SH-SY5Y (cell line): ENCODE measurements around the gene UNC93B1.

Experiments
- GATA2 ChIP-seq: IDR thresholded peaks from 2 replicates; pipeline ENCODE4 v1.6.1; 2011; ENCODE audit warnings: mild to moderate bottlenecking, low read depth, low read length
- GATA3 ChIP-seq: IDR thresholded peaks from 2 replicates; pipeline ENCODE4 v1.6.1; 2011; ENCODE audit warnings: low read depth, mild to moderate bottlenecking, low read length, moderate library complexity

The UNC93B1 gene

DNA sequence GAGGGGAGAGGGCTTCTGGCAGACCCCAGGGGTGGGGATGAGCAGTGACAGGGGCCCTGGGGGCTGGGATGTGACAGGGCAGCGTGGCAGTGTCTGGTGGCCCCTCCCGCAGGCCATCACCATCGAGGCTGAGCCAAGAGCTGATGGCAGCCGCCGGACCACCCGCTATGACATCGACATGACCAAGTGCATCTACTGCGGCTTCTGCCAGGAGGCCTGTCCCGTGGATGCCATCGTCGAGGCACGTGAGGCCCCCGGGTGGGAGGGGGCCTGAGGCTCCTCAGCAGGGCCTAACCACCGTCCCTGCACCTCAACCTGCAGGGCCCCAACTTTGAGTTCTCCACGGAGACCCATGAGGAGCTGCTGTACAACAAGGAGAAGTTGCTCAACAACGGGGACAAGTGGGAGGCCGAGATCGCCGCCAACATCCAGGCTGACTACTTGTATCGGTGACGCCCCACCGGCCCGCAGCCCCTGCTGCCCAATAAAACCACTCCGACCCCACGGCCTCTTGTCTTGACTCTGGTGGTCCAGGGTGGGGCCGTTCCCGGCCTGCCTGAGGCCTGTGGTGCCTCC lies 32.3 kb upstream of the UNC93B1 start:
- TF ChIP-seq GATA3 (no peak), GATA2 (no peak)

DNA sequence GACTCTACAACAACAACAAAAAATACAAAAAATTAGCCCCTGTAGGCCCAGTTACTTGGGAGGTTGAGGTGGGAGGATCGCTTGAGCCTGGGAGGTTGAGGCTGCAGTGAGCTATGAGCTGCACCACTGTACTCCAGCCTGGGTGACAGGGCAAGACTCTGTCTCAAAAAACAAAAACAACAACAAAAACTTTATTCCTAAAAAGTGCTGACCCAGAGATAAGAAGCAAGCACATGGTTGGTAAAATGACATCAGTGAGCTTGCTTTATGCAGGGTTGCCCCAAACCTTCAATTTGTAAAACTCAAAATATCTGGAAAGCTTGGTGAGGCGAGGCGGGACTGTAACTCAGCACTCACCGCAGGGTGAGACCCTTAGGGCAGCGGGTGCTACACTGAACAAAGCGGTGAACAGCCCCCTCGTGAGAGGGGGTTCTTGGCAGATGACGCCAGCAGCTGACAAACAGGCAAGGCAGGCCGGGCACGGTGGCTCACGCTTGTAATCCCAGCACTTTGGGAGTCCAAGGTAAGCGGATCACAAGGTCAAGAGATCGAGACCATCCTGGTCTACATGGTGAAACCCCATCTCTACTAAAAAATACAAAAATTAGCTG lies 31.5 kb upstream of the UNC93B1 start:
- TF ChIP-seq GATA2, result no peak
- TF ChIP-seq GATA3, result no peak

DNA sequence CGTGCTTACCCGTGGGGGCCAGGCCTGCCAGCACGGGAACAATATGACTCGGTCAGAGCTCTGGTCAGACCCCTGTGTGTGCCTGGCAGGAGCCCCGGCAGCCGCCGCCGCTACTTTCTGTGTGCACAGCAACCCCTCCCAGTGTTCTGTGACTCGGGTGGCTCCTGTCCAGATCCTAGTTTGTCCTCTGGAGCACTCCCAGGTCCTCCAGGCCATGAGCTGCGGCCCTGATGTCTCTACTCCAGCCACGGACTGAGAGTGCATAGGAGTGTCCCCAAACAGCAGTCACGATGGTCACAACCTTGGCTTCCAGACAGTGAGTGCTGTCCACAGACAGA lies 29.8 kb upstream of the UNC93B1 start:
- TF ChIP-seq GATA2 (no peak), GATA3 (no peak)

DNA sequence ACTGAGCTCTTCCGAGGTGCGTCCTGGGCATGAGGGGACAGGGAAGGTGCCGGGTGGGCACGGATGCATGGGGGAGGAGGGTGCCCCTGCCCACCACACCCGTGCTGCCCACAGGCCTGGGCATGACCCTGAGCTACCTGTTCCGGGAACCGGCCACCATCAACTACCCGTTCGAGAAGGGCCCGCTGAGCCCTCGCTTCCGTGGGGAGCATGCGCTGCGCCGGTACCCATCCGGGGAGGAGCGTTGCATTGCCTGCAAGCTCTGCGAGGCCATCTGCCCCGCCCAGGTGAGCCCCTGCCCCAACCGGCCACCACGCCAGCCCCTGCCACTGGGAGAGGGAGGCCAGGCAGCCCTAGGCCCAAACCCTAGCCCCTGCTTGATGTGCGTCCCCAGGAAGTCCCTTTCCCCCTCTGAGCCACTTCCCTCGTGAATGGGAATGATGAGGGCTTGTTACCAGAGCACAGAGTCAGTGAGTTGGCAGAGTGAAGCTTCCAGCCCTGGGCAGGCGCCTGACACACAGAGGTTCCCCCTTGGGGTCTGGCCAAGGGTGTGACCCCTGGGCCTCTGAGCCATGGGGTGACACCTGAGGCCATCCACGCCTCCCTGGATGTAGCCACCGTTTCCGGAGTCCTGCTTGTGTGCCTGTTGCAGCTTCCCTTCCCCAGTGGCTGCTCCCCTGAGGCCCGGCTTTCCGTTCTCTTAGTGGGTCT lies 29.3 kb upstream of the UNC93B1 start:
- TF ChIP-seq GATA2, result no peak
- no peak for TF ChIP-seq GATA3

DNA sequence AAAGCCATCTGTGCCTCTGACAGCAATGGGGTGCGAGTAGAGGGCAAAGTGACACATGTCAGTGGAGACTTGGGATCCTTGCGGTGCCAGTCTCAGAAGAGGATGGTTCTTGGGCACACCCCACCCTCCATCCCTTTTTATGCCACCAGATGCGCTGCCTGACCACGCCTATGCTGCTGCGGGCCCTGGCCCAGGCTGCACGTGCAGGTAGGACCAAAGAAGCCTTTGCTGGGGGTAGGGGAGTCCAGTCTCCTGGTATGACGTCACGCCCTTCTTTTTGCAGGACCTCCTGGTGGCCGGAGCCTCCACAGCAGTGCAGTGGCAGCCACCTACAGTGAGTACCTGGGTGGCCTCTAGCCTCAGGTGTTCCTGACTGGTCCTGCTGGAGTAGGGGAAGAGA lies 28.1 kb upstream of the UNC93B1 start:
- TF ChIP-seq GATA2 (no peak), GATA3 (no peak)

DNA sequence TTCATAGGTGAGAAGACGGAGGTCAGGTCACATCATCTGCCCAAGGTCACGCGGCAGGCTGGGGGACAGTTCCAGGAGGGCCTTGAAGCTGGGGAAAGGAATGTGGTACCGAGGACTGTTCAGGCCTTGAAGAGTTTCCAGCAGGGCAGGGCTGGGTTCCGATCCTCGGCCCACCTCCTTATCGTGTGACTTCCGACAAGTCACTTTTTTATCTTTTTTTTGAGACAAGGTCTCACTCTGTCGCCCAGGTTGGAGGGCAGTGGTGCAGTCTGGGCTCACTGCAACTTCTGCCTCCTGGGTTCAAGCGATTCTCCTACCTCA lies 27.2 kb upstream of the UNC93B1 start:
- TF ChIP-seq GATA2, result no peak
- TF ChIP-seq GATA3, result no peak

DNA sequence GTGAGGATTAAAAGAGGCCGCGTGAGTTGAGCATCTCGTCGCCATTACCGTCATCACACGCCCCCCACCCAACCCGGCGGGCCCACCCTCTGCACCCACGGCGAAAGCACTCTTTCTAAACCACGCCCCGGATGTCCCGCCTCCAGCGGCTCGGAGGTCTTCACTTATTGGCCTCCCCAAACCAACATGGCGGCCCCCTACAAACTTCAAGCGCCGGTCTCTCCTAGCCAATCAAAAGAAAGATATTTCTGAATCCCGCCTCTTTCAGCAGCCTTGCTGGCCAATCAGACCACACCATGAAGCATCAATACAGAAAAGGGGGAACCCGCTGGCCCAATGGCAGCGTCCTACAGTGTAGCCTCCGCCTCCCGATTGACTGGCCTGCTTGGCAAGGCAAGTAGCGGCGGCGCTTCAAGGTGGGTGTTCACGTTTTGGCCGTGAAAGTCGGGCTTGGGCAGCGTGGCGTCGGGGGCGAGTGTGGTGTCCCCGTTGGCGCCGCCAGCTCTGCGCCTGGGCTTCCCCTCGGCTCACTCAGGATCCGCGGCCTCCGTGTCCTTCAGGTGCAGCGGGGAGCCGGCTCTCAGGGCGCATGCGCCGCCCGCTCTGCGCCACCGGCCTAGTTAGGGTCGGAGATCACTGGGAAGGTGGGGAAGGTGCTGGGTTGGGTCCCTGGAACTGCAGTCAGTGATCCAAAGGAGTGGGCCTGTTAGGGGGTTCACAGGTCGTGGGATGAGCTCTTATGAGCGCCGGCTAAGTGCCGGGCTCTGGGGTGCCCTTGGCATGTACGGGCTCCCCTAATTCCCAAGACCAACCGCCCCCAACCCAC lies 26.6 kb upstream of the UNC93B1 start, which contains the start of gene NDUFS8:
Gene NDUFS8, plus strand, starts transcription at position 364 of the 826 bp plus-strand sequence. CDS start 1,471 bp downstream, outside the sequence.
- TF ChIP-seq GATA2 (no peak), GATA3 (no peak)

DNA sequence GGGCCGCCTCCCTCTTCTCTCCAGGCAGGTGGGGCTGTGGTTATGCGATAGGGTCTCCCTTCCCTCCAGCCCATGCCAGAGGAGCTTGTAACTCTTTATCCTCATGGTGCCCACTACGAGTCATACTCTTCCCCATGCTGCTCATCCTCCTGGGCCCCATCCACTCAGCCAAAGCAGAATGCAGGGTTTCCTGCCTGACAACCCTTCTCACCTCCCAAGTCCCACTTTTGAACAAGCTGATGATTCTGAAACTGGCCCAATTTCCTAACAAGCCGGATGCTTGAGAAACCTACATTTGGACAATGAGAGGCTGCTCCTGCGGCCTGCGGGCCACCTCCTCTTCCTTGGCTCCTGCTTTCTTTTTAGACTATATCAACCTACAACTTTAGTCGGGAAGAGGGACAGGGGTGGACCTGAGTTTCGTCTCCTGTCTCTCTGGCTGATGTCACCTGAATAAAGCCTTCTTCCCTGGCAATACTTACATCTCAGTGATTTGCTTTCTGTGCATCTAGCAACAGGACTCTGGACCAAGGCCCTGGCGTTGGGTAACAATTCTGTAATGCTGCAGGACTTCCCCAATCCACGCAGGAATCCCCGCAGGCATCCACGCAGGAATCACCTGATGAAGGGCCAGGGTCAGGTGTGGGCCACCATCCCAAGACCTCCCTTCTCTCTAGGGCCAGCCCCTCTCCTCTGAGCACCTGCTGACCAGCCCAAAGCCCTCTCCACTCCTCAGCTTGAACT lies 25.1 kb upstream of the UNC93B1 start:
- TF ChIP-seq GATA2 (no peak), GATA3 (no peak)

DNA sequence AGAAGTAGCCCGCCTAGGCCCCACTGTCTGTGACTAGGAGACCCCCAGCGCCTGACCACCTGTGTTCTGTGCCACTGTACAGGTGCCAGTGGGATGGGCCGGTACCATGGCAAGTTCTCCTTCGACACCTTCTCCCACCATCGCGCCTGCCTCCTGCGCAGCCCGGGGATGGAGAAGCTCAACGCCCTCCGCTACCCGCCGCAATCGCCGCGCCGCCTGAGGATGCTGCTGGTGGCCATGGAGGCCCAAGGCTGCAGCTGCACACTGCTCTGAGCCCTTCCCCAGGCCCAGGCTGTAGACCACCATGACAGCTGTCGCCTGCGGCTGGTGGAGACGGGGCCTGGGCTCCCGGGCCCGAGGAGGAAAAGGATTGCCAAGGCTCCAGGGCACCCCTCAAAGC lies 23.8 kb upstream of the UNC93B1 start:
- TF ChIP-seq GATA2 (no peak), GATA3 (no peak)

DNA sequence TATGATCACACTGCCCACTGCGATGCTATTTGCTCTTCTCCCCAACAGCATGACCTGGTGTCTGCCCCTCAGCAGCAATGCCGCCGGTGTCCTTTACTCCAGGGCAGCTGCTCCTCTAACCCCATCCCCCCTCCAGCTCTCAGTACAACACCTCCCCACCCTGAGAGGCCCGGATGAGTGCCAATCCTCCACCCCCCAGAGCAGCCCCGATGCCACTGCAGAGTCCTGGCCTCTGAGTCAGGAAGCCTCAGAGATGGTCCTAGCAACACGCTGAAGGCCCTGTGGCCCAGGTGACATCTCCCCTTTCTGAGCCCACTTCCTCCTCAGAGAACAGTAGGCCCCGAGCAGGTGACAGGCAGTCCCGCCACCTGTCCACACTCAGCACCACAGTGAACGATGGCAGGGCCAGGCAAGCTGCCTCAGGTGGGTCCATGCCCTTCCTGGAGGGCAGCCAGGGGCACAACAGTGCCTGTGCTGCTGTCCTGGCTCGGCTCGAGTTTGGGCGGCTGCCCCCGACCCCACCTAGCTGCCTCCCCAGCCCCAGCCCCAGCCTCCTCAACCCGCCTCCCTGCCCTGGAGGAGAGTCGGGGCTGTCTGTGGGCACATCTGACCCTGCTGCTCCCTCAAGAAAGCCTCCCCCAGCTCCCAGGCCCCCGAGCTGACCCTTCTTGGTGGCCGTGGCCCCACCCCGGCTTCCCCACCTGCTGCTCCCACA lies 22.7 kb upstream of the UNC93B1 start:
- no peak for TF ChIP-seq GATA3
- no peak for TF ChIP-seq GATA2

DNA sequence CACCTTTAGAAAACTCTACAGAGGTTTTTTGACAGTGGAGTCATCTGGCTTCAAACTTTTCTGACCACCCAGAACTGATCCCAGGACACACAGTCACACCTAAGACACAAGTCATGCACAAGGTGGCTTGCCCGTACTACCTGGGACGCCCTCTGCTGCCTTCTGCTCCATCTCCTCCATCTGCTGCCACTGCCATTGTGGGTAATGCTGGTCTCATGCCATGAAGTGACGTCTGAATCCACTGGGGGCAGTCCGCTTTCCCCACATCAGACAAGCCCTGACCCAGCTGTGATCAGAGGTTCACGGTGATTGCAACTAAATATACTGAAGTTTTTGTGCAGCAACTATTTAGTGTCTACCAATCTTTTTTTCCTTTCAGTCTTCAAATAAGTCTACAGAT lies 21.1 kb upstream of the UNC93B1 start:
- TF ChIP-seq GATA2 (no peak), GATA3 (no peak)

DNA sequence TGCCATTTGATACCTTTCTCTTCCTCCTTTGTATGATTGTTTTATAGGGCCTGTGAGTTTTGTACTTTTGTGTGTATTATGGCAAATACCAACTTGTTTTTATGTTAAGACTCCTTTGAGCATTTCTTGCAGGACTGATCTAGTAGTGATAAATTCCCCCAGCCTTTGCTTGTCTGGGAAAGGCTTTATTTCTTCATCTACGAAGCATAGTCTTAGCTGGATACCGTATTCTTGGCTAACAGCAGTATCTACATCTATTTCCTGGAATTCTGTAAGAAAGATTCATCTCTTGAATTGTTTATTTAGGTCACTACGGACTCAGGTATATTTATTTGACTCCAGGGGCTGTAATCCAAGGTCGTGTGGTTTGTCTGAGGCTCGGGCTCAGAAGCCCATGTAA lies 20.6 kb upstream of the UNC93B1 start:
- TF ChIP-seq GATA3, result no peak
- no peak for TF ChIP-seq GATA2

DNA sequence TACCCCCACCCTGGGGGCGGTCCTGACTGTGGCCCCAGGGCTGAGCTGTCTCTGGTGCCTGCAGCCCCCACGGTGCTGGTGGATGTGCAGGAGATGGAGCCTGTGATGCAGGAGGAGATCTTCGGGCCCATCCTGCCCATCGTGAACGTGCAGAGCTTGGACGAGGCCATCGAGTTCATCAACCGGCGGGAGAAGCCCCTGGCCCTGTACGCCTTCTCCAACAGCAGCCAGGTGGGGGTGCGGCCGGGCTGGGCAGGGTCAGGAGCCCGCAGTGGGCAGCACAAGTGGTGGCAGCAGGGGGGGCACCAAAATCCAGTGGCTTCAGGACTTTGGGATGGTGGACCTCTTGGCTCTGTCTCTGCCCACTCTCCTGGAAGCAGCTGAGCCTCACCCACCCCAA lies 18.6 kb upstream of the UNC93B1 start:
- TF ChIP-seq GATA2 (no peak), GATA3 (no peak)

DNA sequence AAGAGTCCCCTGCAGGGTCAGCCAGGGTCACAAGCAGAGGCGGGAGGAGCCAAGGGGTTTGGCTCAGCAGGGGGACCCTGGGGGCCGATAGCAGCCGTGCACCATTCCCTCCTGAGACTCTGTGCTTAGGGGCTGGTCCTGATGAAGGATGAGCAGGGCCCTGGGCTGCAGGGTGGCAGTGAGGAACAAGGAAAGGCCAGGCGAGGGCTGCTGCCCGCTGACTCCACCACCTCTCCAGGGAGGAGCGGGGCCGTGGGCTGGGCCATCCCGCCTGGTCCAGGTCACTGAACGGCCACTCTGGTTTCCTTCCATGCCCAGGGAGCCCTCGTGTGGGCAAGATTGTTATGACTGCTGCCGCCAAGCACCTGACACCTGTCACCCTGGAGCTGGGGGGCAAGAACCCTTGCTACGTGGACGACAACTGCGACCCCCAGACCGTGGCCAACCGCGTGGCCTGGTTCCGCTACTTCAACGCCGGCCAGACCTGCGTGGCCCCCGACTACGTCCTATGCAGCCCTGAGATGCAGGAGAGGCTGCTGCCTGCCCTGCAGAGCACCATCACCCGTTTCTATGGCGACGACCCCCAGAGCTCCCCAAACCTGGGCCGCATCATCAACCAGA lies 17.4 kb upstream of the UNC93B1 start:
- TF ChIP-seq GATA3 (no peak), GATA2 (no peak)
